HepG2 (cell line): ENCODE data around the gene CES3.

Experiments used
- AFF4 ChIP-seq: sonication (generic); formaldehyde crosslinking; IDR thresholded peaks from 2 replicates; pipeline ENCODE4 v1.4.0; 2020; ENCODE audit warnings: missing genetic modification reagents
- BRCA1 ChIP-seq: sonication (generic); formaldehyde crosslinking; IDR thresholded peaks from 2 replicates; pipeline ENCODE4 v1.4.0; 2020; ENCODE audit warnings: missing genetic modification reagents
- CTCF ChIP-seq: sonication (generic); formaldehyde crosslinking; IDR thresholded peaks from 2 replicates; pipeline ENCODE4 v1.5.0; 2020; ENCODE audit warnings: mild to moderate bottlenecking, missing genetic modification reagents, moderate library complexity
- ELF1 ChIP-seq: sonication (generic); formaldehyde crosslinking; IDR thresholded peaks from 2 replicates; pipeline ENCODE4 v1.4.0; 2020; ENCODE audit warnings: missing genetic modification reagents
- ESRRA ChIP-seq: sonication (generic); formaldehyde crosslinking; IDR thresholded peaks from 2 replicates; pipeline ENCODE4 v1.5.1; 2020; ENCODE audit warnings: mild to moderate bottlenecking, low read depth, missing genetic modification reagents
- FOXP1 ChIP-seq, 2 experiments: fragments of 450-650 bp in 1 of 2; IDR thresholded peaks; 2 replicates each; pipeline ENCODE4 v1.6.1; 2017 to 2018; ENCODE audit warnings: antibody characterized with exemption in 1 of 2
- HNRNPLL ChIP-seq: fragments of 200-400 bp; formaldehyde crosslinking; IDR thresholded peaks from 2 replicates; pipeline ENCODE4 v1.6.1; 2017; ENCODE audit warnings: mild to moderate bottlenecking, low read depth, low read length; ENCODE audit not compliant: poor library complexity, severe bottlenecking
- MXD4 ChIP-seq: IDR thresholded peaks from 2 replicates; pipeline ENCODE4 v1.6.1; 2016; ENCODE audit warnings: mild to moderate bottlenecking, missing biosample characterization, missing genetic modification reagents
- NFYB ChIP-seq: sonication (generic); formaldehyde crosslinking; IDR thresholded peaks from 2 replicates; pipeline ENCODE4 v1.4.0; 2020; ENCODE audit warnings: missing genetic modification reagents
- POLR2A ChIP-seq, 2 experiments: IDR thresholded peaks; 2 replicates each; pipeline ENCODE4 v1.6.1; 2011; ENCODE audit warnings: low read depth in 2 of 2, low read length in 2 of 2, mild to moderate bottlenecking in 1 of 2, moderate library complexity in 1 of 2; ENCODE audit not compliant: insufficient read depth in 1 of 2
- SMC3 ChIP-seq: IDR thresholded peaks from 2 replicates; pipeline ENCODE4 v1.6.1; 2011; ENCODE audit warnings: low read length, improper control_type of control experiment
- ZBTB20 ChIP-seq: sonication (generic); formaldehyde crosslinking; IDR thresholded peaks from 2 replicates; pipeline ENCODE4 v1.8.1; 2023; ENCODE audit warnings: missing genetic modification reagents, low read depth, mild to moderate bottlenecking, borderline replicate concordance
- ZBTB33 ChIP-seq: sonication (generic); formaldehyde crosslinking; IDR thresholded peaks from 2 replicates; pipeline ENCODE4 v1.4.0; 2020; ENCODE audit warnings: missing genetic modification reagents
- ZNF558 ChIP-seq: sonication (generic); formaldehyde crosslinking; IDR thresholded peaks from 2 replicates; pipeline ENCODE4 v1.9.0; 2022; ENCODE audit warnings: mild to moderate bottlenecking, missing genetic modification reagents, borderline replicate concordance

GRCh38 chr16:66948837-66949225 is 12.2 kb upstream of the CES3 start:
- TF ChIP-seq ELF1 (CRISPR knock-in tag): no peak
- TF ChIP-seq FOXP1 (IDR thresholded peaks at IDR 0.05): no peak
- no peak for TF ChIP-seq FOXP1 (CRISPR knock-in tag; IDR thresholded peaks at IDR 0.05)
- TF ChIP-seq CTCF (CRISPR knock-in tag): no peak
- TF ChIP-seq ZNF558 (CRISPR knock-in tag): no peak
- TF ChIP-seq NFYB: no peak
- no peak for TF ChIP-seq HNRNPLL
- TF ChIP-seq ZBTB33: no peak
- TF ChIP-seq BRCA1 (CRISPR knock-in tag): no peak
- TF ChIP-seq ESRRA (CRISPR knock-in tag): no peak
- TF ChIP-seq ZBTB20 (CRISPR knock-in tag): no peak
- no peak for TF ChIP-seq MXD4 (CRISPR knock-in tag)
- TF ChIP-seq AFF4 (CRISPR knock-in tag): no peak
- no peak for TF ChIP-seq POLR2A (IDR thresholded peaks at IDR 0.05; ENCODE audit: insufficient read depth in 1 of 2, low read depth in 2 of 2, low read length in 2 of 2)
- no peak for TF ChIP-seq SMC3
